ENCODE measurements around the gene ACP6. TPM values are rescaled to one million over a fixed set of nuclear protein-coding genes. Genes with fewer than 3 reads are reported as not detected.

The ACP6 gene
- total RNA-seq, 1 experiment from 2014 or later = 116 TPM

- BruUV-seq (replicated peaks) = no TSS peak
- H3K9me3 Mint-ChIP-seq (ENCODE audit: low read depth, unreplicated experiment) = no peaks in the 10 kb centered on the region
- CTCF ChIA-PET = no interaction called here
- no peak overlapping the region for H3K4me3 Mint-ChIP-seq (ENCODE audit: low read depth, unreplicated experiment)
- DNase-seq = no peak
- intact Hi-C loops (cut with micrococcal nuclease; ENCODE audit: unreplicated experiment) = no loop called here
- no peaks in the 10 kb centered on the region for H3K27me3 Mint-ChIP-seq (ENCODE audit: unreplicated experiment)
- no peak for TF ChIP-seq CTCF (IDR thresholded peaks at IDR 0.05; ENCODE audit: unreplicated experiment)
- H3K36me3 Mint-ChIP-seq (ENCODE audit: insufficient read depth, unreplicated experiment) = peaks cover 27% of the 10 kb centered on the region
- peaks cover 9% of the 10 kb centered on the region for H3K4me1 Mint-ChIP-seq (ENCODE audit: low read depth, unreplicated experiment)
- no peak overlapping the region for H3K27ac Mint-ChIP-seq (ENCODE audit: unreplicated experiment)
These were observed 22.3 kb downstream of the ACP6 start for GRCh38 chr1:147647796-147648633.

- BruUV-seq (replicated peaks) = no TSS peak
- CTCF ChIA-PET = no interaction called here
- intact Hi-C loops (cut with micrococcal nuclease; ENCODE audit: unreplicated experiment) = loop anchor here (5.0 kb wide), 2 partner anchors 33 to 127 kb away; no protein-coding TSS in a partner anchor
- Mint-ChIP-seq H3K27ac (ENCODE audit: unreplicated experiment) (no peak overlapping the region), H3K4me3 (ENCODE audit: low read depth, unreplicated experiment) (no peak overlapping the region), H3K36me3 (ENCODE audit: insufficient read depth, unreplicated experiment) (peaks cover 22% of the 10 kb centered on the region), H3K9me3 (ENCODE audit: low read depth, unreplicated experiment) (no peaks in the 10 kb centered on the region), H3K27me3 (ENCODE audit: unreplicated experiment) (no peaks in the 10 kb centered on the region), H3K4me1 (ENCODE audit: low read depth, unreplicated experiment) (peaks cover 16% of the 10 kb centered on the region)
- no peak for TF ChIP-seq CTCF (IDR thresholded peaks at IDR 0.05; ENCODE audit: unreplicated experiment)
- no peak for DNase-seq
These were observed 26.4 kb downstream of the ACP6 start for GRCh38 chr1:147643974-147644373.

GRCh38 chr1:147641695-147642592 lies 28.4 kb downstream of the ACP6 start:
- DNase-seq = peak; percentile 75
- TF ChIP-seq CTCF (IDR thresholded peaks at IDR 0.05; ENCODE audit: unreplicated experiment) = peak; percentile 90
- Mint-ChIP-seq H3K4me1 (ENCODE audit: low read depth, unreplicated experiment) (peaks cover 16% of the 10 kb centered on the region), H3K9me3 (ENCODE audit: low read depth, unreplicated experiment) (no peaks in the 10 kb centered on the region), H3K36me3 (ENCODE audit: insufficient read depth, unreplicated experiment) (peaks cover 23% of the 10 kb centered on the region), H3K27ac (ENCODE audit: unreplicated experiment) (peak overlapping the region; percentile 10), H3K27me3 (ENCODE audit: unreplicated experiment) (no peaks in the 10 kb centered on the region), H3K4me3 (ENCODE audit: low read depth, unreplicated experiment) (no peak overlapping the region)
- CTCF ChIA-PET = interaction anchor here (0.9 to 1.9 kb wide), 6 partner anchors 24 to 250 kb away, joined by 3 to 8 read pairs (median 4); partner anchors contain the start of gene ACP6
- intact Hi-C loops (cut with micrococcal nuclease; ENCODE audit: unreplicated experiment) = loop anchor here (1.0 to 5.0 kb wide), 5 partner anchors 35 to 250 kb away; no protein-coding TSS in a partner anchor
- BruUV-seq (replicated peaks) = no TSS peak

- H3K27ac Mint-ChIP-seq (ENCODE audit: unreplicated experiment) = no peak overlapping the region
- intact Hi-C loops (cut with micrococcal nuclease; ENCODE audit: unreplicated experiment) = loop anchor here (1.0 to 5.0 kb wide), 5 partner anchors 36 to 251 kb away; no protein-coding TSS in a partner anchor
- H3K4me3 Mint-ChIP-seq (ENCODE audit: low read depth, unreplicated experiment) = no peak overlapping the region
- no peaks in the 10 kb centered on the region for H3K27me3 Mint-ChIP-seq (ENCODE audit: unreplicated experiment)
- H3K9me3 Mint-ChIP-seq (ENCODE audit: low read depth, unreplicated experiment) = no peaks in the 10 kb centered on the region
- peaks cover 23% of the 10 kb centered on the region for H3K36me3 Mint-ChIP-seq (ENCODE audit: insufficient read depth, unreplicated experiment)
- H3K4me1 Mint-ChIP-seq (ENCODE audit: low read depth, unreplicated experiment) = peaks cover 16% of the 10 kb centered on the region
- CTCF ChIA-PET = interaction anchor here (0.9 to 1.9 kb wide), 6 partner anchors 25 to 251 kb away, joined by 3 to 8 read pairs (median 4); partner anchors contain the start of gene ACP6
- no peak for TF ChIP-seq CTCF (IDR thresholded peaks at IDR 0.05; ENCODE audit: unreplicated experiment)
- no peak for DNase-seq
- BruUV-seq (replicated peaks) = no TSS peak
These were observed 29.0 kb downstream of the ACP6 start for GRCh38 chr1:147641291-147641690.
